ENCODE results near the gene PLGRKT. TPM values are rescaled to one million over a fixed set of nuclear protein-coding genes. Genes with fewer than 3 reads are reported as not detected.
"Not testable (repeated sequence)": the region's sequence is repeated elsewhere in the genome, so short reads cannot be mapped to it uniquely, and the experiment has no call there.

Gene PLGRKT
- total RNA-seq, 4 donors from 2014 or later: 6.9 to 18.5 (median 13.4) TPM

- Histone ChIP-seq H3K27me3 (no peaks in the 10 kb centered on the region), H3K27ac (no peak overlapping the region), H3K4me1 (no peaks in the 10 kb centered on the region), H3K36me3 (peaks cover 3% of the 10 kb centered on the region), H3K4me3 (no peak overlapping the region), H3K9me3 (no peaks in the 10 kb centered on the region)
- TF ChIP-seq, protein P1, sequence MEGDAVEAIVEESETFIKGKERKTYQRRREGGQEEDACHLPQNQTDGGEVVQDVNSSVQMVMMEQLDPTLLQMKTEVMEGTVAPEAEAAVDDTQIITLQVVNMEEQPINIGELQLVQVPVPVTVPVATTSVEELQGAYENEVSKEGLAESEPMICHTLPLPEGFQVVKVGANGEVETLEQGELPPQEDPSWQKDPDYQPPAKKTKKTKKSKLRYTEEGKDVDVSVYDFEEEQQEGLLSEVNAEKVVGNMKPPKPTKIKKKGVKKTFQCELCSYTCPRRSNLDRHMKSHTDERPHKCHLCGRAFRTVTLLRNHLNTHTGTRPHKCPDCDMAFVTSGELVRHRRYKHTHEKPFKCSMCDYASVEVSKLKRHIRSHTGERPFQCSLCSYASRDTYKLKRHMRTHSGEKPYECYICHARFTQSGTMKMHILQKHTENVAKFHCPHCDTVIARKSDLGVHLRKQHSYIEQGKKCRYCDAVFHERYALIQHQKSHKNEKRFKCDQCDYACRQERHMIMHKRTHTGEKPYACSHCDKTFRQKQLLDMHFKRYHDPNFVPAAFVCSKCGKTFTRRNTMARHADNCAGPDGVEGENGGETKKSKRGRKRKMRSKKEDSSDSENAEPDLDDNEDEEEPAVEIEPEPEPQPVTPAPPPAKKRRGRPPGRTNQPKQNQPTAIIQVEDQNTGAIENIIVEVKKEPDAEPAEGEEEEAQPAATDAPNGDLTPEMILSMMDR (IDR thresholded peaks at IDR 0.05): no peak
- TF ChIP-seq POLR2A (IDR thresholded peaks at IDR 0.05) (no peak), POLR2AphosphoS5 (IDR thresholded peaks at IDR 0.05) (no peak), EP300 (IDR thresholded peaks at IDR 0.05) (no peak)
- no peak for DNase-seq (ENCODE audit: low spot score in 2 of 2)
- 98% methylated on average over 1 of the region's 1 CpG for WGBS
Measured at GRCh38 chr9:5355226-5355625, 82.5 kb downstream of the PLGRKT start.

DNA sequence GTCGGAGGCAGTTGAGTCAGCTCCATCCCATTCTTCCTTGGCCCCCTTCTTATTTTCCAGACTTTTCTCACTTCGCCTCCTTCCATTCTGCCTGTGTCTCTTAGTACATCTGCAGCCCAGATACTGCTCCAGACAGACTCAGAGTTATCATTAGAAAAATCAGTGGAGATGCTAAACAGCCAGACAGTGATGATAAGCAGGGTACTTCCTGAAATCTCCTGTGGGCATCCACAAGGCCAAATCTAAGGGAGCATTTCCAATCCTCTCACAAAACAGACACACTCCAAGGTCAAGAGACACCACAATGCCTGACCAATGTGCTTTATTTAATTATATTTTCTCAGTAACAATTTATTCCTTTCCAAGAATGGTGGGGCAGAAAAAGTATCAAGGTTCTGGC is 83.5 kb downstream of the PLGRKT start:
- no peak for DNase-seq (ENCODE audit: low spot score in 2 of 2)
- Histone ChIP-seq H3K4me3 (no peak overlapping the region), H3K4me1 (no peaks in the 10 kb centered on the region), H3K9me3 (no peaks in the 10 kb centered on the region), H3K36me3 (peaks cover 3% of the 10 kb centered on the region), H3K27ac (no peak overlapping the region), H3K27me3 (no peaks in the 10 kb centered on the region)
- TF ChIP-seq POLR2AphosphoS5 (IDR thresholded peaks at IDR 0.05): no peak
- no peak for TF ChIP-seq POLR2A (IDR thresholded peaks at IDR 0.05)
- no peak for TF ChIP-seq EP300 (IDR thresholded peaks at IDR 0.05)
- TF ChIP-seq, protein P1 (IDR thresholded peaks at IDR 0.05): no peak
- 83% methylated on average over 2 of the region's 2 CpGs for WGBS

- Histone ChIP-seq H3K27me3 (no peaks in the 10 kb centered on the region), H3K36me3 (peaks cover 3% of the 10 kb centered on the region), H3K4me3 (no peak overlapping the region)
Measured at GRCh38 chr9:5352637-5353248, 85.0 kb downstream of the PLGRKT start.

DNA sequence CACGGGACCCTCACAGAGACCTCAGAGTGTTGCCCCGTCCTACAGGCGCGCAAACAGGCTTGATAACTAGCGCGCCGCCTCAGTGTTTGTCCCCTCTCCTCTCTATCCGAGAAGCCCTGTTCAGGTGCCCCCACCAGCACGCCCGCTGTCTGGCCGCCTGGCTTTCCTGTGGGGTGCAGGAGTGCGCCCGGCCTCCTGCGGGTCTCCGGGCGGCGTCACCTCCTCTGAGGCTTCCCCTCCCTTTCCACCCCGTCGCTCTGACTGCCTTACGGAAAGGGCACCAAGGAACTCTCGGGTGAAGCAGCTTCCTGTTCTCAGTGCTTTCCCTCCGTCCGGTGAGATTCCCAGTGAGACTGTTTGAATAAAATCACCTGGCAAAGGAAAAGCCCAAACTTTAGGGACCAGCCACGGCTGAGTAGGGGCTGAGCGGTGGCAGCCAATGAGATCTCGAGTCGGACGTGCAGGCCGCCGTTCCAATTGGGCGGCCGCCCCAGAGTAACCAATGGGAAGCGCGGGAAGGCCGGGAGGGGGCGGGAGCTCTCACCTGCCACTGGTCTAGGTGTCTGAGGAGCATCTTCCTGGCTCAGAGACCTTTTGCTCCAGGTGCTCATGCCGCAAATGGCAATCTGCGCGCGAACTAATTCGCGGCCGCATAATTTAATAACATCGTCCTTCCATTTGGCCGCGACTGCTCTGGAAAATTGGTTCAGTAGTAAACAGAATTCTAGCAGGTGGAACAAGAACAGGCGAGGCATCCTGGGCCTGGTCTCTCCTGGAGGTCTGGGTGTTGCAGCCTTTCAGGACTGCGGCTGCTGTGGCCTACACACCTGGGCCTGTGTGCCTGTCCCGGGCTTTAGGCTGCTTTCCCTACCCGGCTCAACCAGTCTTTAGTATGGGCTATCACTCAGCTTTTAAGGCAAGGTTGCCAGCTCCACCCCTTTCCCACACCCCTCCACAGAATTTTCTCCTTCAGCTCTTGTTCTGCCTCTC is 98.4 kb downstream of the PLGRKT start, which contains the start of gene RLN1:
Gene RLN1 (minus strand): TSS at position 885 of the 990 bp plus-strand sequence. CDS start 130 bp downstream, at position 755.
- H3K27ac ChIP-seq; H3K27me3 ChIP-seq; H3K36me3 ChIP-seq; DNase-seq (ENCODE audit: low spot score in 2 of 2); H3K9me3 ChIP-seq; H3K4me1 ChIP-seq; H3K4me3 ChIP-seq: not testable (repeated sequence)
- 23% methylated on average over 14 of the region's 50 CpGs for WGBS

More at GRCh38 chr9:5352637-5353248, 85.0 kb downstream of the PLGRKT start:
- no peaks in the 10 kb centered on the region for H3K4me1 ChIP-seq
- H3K27ac ChIP-seq: no peak overlapping the region
- 57% methylated on average over 1 of the region's 1 CpG for WGBS
- no peaks in the 10 kb centered on the region for H3K9me3 ChIP-seq
- DNase-seq (ENCODE audit: low spot score in 2 of 2): no peak
- TF ChIP-seq, protein P1 (IDR thresholded peaks at IDR 0.05): no peak
- no peak for TF ChIP-seq EP300 (IDR thresholded peaks at IDR 0.05)
- TF ChIP-seq POLR2AphosphoS5 (IDR thresholded peaks at IDR 0.05): no peak
- TF ChIP-seq POLR2A (IDR thresholded peaks at IDR 0.05): no peak

DNA sequence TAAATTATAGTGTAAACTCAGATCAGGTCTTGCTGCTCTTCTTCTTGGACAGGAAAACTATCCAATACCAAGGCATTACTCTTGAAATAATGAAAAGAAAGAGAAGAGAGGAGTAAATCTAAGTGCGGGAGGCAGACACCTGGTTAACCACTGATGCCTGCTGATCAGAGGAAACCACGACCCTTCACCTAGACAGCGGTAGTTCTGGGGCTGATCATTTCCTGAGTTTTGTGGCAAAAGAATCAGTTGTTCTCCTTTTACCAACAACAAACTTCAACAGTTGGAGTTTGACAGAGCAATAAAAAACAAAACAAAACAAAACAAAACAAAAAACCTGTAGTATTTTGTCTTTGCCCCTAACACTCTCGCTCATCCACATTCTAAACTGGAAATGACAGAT is 101.0 kb downstream of the PLGRKT start:
- Histone ChIP-seq H3K4me3 (no peak overlapping the region), H3K9me3 (no peaks in the 10 kb centered on the region), H3K27me3 (no peaks in the 10 kb centered on the region), H3K27ac (no peak overlapping the region), H3K4me1 (no peaks in the 10 kb centered on the region), H3K36me3 (no peaks in the 10 kb centered on the region)
- WGBS: 68% methylated on average over 4 of the region's 4 CpGs
- no peak for TF ChIP-seq EP300 (IDR thresholded peaks at IDR 0.05)
- TF ChIP-seq, protein P1 (IDR thresholded peaks at IDR 0.05): no peak
- TF ChIP-seq POLR2AphosphoS5 (IDR thresholded peaks at IDR 0.05): no peak
- TF ChIP-seq POLR2A (IDR thresholded peaks at IDR 0.05): no peak
- no peak for DNase-seq (ENCODE audit: low spot score in 2 of 2)

DNA sequence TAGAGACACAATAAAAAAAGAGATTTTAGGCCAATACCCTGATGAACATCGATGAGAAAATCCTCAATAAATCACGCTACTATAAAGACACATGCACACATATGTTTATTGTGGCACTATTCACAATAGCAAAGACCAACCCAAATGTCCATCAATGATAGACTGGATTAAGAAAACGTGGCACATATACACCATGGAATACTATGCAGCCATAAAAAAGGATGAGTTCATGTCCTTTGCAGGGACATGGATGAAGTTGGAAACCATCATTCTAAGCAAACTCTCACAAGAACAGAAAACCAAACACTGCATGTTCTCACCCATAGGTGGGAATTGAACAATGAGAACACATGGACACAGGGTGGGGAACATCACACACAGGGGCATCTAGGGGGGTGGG is 106.4 kb downstream of the PLGRKT start:
- not testable (repeated sequence) for H3K27ac ChIP-seq; H3K9me3 ChIP-seq; DNase-seq (ENCODE audit: low spot score in 2 of 2); H3K4me1 ChIP-seq; H3K27me3 ChIP-seq; H3K4me3 ChIP-seq; H3K36me3 ChIP-seq
- 91% methylated on average over 3 of the region's 3 CpGs for WGBS
